ENCODE results near the gene KLHL18. TPM values are rescaled to one million over a fixed set of nuclear protein-coding genes. Genes with fewer than 3 reads are reported as not detected.

Gene KLHL18
- total and polyA plus RNA-seq, 4 donors = 3.5 to 12.6 (median 10.3) TPM

DNA sequence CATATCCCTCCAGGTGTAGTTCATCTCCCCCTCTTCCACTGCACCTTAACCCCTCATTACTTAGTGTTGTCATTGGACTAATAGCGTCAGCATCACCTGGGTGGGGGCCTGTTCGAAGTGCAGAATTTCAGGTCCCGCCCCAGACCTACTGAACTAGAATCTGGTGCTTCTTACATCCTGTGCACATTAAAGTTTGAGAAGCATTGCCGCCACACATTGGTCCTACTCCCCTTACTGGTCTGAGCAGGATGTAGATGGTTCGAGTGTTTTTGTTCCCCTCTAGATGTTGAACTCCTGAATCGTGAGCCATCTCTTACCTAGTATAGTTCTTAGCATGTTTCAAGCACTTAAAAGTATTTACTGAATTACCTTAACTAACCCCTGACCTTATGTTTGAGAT is 13.2 kb downstream of the KLHL18 start:
- H3K36me3 ChIP-seq (ENCODE audit: control insufficient read depth in 4 of 4, insufficient read depth in 3 of 4, low read depth in 1 of 4, low read length in 3 of 4) = no peaks in the 10 kb centered on the region
- H3K9me3 ChIP-seq (ENCODE audit: control insufficient read depth in 4 of 4, low read length in 3 of 4) = no peaks in the 10 kb centered on the region
- no peak overlapping the region for H3K27ac ChIP-seq (ENCODE audit: low read depth in 1 of 2, low read length in 2 of 2)
- DNase-seq (ENCODE audit: low spot score) = no peak
- H3K9ac ChIP-seq (ENCODE audit: low read depth in 1 of 2, low read length in 2 of 2) = no peak overlapping the region
- TF ChIP-seq JUND (IDR thresholded peaks at IDR 0.05) = no peak
- no peak for TF ChIP-seq HNF4G (IDR thresholded peaks at IDR 0.05)
- no peak for TF ChIP-seq MAX (IDR thresholded peaks at IDR 0.05)
- no peak for TF ChIP-seq NR2F2 (IDR thresholded peaks at IDR 0.05)
- no peak for TF ChIP-seq RAD21 (IDR thresholded peaks at IDR 0.05)
- TF ChIP-seq FOXA2 (IDR thresholded peaks at IDR 0.05) = no peak
- TF ChIP-seq ZBTB33 (IDR thresholded peaks at IDR 0.05) = no peak
- no peak for TF ChIP-seq FOXA1 (IDR thresholded peaks at IDR 0.05)
- TF ChIP-seq HNF4A (conservative IDR thresholded peaks at IDR 0.05) = no peak
- TF ChIP-seq RXRA (IDR thresholded peaks at IDR 0.05) = no peak
- no peak for TF ChIP-seq GABPA (IDR thresholded peaks at IDR 0.05 in 1 of 2, conservative IDR thresholded peaks at IDR 0.05 in 1 of 2)
- TF ChIP-seq ATF3 (IDR thresholded peaks at IDR 0.05) = no peak
- no peak for TF ChIP-seq YY1 (IDR thresholded peaks at IDR 0.05)
- TF ChIP-seq SP1 (IDR thresholded peaks at IDR 0.05) = no peak
- no peak for TF ChIP-seq EGR1 (IDR thresholded peaks at IDR 0.05; ENCODE audit: low read depth in 2 of 2)
- TF ChIP-seq, protein P1, sequence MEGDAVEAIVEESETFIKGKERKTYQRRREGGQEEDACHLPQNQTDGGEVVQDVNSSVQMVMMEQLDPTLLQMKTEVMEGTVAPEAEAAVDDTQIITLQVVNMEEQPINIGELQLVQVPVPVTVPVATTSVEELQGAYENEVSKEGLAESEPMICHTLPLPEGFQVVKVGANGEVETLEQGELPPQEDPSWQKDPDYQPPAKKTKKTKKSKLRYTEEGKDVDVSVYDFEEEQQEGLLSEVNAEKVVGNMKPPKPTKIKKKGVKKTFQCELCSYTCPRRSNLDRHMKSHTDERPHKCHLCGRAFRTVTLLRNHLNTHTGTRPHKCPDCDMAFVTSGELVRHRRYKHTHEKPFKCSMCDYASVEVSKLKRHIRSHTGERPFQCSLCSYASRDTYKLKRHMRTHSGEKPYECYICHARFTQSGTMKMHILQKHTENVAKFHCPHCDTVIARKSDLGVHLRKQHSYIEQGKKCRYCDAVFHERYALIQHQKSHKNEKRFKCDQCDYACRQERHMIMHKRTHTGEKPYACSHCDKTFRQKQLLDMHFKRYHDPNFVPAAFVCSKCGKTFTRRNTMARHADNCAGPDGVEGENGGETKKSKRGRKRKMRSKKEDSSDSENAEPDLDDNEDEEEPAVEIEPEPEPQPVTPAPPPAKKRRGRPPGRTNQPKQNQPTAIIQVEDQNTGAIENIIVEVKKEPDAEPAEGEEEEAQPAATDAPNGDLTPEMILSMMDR (IDR thresholded peaks at IDR 0.05; ENCODE audit: low read depth, low read length, missing input control) = no peak
- no peak for TF ChIP-seq TAF1 (conservative IDR thresholded peaks at IDR 0.05)
- TF ChIP-seq, protein P2, sequence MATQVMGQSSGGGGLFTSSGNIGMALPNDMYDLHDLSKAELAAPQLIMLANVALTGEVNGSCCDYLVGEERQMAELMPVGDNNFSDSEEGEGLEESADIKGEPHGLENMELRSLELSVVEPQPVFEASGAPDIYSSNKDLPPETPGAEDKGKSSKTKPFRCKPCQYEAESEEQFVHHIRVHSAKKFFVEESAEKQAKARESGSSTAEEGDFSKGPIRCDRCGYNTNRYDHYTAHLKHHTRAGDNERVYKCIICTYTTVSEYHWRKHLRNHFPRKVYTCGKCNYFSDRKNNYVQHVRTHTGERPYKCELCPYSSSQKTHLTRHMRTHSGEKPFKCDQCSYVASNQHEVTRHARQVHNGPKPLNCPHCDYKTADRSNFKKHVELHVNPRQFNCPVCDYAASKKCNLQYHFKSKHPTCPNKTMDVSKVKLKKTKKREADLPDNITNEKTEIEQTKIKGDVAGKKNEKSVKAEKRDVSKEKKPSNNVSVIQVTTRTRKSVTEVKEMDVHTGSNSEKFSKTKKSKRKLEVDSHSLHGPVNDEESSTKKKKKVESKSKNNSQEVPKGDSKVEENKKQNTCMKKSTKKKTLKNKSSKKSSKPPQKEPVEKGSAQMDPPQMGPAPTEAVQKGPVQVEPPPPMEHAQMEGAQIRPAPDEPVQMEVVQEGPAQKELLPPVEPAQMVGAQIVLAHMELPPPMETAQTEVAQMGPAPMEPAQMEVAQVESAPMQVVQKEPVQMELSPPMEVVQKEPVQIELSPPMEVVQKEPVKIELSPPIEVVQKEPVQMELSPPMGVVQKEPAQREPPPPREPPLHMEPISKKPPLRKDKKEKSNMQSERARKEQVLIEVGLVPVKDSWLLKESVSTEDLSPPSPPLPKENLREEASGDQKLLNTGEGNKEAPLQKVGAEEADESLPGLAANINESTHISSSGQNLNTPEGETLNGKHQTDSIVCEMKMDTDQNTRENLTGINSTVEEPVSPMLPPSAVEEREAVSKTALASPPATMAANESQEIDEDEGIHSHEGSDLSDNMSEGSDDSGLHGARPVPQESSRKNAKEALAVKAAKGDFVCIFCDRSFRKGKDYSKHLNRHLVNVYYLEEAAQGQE (IDR thresholded peaks at IDR 0.05) = no peak
- WGBS = 94% methylated on average over 6 of the region's 6 CpGs
- no peaks in the 10 kb centered on the region for H3K27me3 ChIP-seq (ENCODE audit: control insufficient read depth in 4 of 4, insufficient read depth in 4 of 4, low read length in 3 of 4)
- H3K4me3 ChIP-seq (ENCODE audit: low read depth in 1 of 3, low read length in 3 of 3) = no peak overlapping the region
- H3K4me1 ChIP-seq (ENCODE audit: control insufficient read depth in 4 of 4, insufficient read depth in 4 of 4, low read length in 3 of 4) = peaks cover 0 to 4% (median 0%) of the 10 kb centered on the region in 4 donors

Data from liver (tissue), 9 donors.